ENCODE measurements around the gene RUNX2. TPM values are rescaled to one million over a fixed set of nuclear protein-coding genes. Genes with fewer than 3 reads are reported as not detected.

RUNX2 gene
- total and polyA plus RNA-seq, 9 of the 15 experiments (the other 6 are each of a cell fraction or from before 2014, with no cell fraction given) = 0.29 to 1.00 (median 0.43) TPM

- peaks cover 0 to 10% of the 10 kb centered on the region in 2 experiments; a peak in 2 of 5 replicates for H3K4me1 ChIP-seq (replicated peaks in 1 of 2; ENCODE audit: control insufficient read depth in 2 of 2, insufficient read depth in 2 of 2, low read length in 2 of 2)
- ATAC-seq (no peak), DNase-seq (ENCODE audit: extremely low read depth in 1 of 4, low spot score in 3 of 4) (no peak), FAIRE-seq (no peak)
- no peak for TF ChIP-seq ZKSCAN3 (CRISPR knock-in tag; IDR thresholded peaks at IDR 0.05)
- no peak for TF ChIP-seq SMARCA4 (IDR thresholded peaks at IDR 0.05)
- TF ChIP-seq RNF219 (CRISPR knock-in tag; IDR thresholded peaks at IDR 0.05) = no peak
- no peaks in the 10 kb centered on the region for H4K20me1 ChIP-seq (replicated peaks; ENCODE audit: control insufficient read depth, insufficient read depth, low read length)
- no peaks in the 10 kb centered on the region for H3K9me3 ChIP-seq (replicated peaks; ENCODE audit: control insufficient read depth, insufficient read depth, low read depth, low read length)
- 10% methylated on average over 3 of the region's 3 CpGs for WGBS (ENCODE audit: insufficient coverage, low coverage, missing lambda C conversion rate)
- no peak overlapping the region for H3K4me2 ChIP-seq (ENCODE audit: insufficient read depth, low read length)
- intact Hi-C loops (cut with micrococcal nuclease) (no loop called here), in situ Hi-C loops (cut with MboI) (no loop called here)
- POLR2A ChIA-PET = no interaction called here
- no peak overlapping the region for H3K9ac ChIP-seq (ENCODE audit: insufficient read depth in 1 of 2, low read depth in 2 of 2, low read length in 2 of 2)
- CTCF ChIA-PET (ENCODE audit: low intra/inter-chr PET ratio) = no interaction called here
- BruUV-seq (replicated peaks) = no TSS peak
- no peaks in the 10 kb centered on the region for H3K27me3 ChIP-seq (ENCODE audit: control insufficient read depth in 2 of 2, insufficient read depth in 2 of 2, low read length in 2 of 2)
- H3K27ac ChIP-seq (ENCODE audit: extremely low read depth, low read depth, low read length) = no peak overlapping the region
- no peak overlapping the region for H3K4me3 ChIP-seq
- H2AFZ ChIP-seq (ENCODE audit: low read depth, low read length) = no peak overlapping the region
- no peaks in the 10 kb centered on the region for H3K79me2 ChIP-seq (ENCODE audit: control insufficient read depth, insufficient read depth, low read length)
- no peaks in the 10 kb centered on the region for H3K9me1 ChIP-seq (ENCODE audit: control insufficient read depth, insufficient read depth, low read length)
- no peaks in the 10 kb centered on the region for H3K36me3 ChIP-seq (ENCODE audit: control insufficient read depth, insufficient read depth, low read length)
These were observed 149.7 kb downstream of the RUNX2 start for GRCh38 chr6:45477790-45478189.

GRCh38 chr6:45478240-45478639 lies 150.1 kb downstream of the RUNX2 start:
- ATAC-seq (no peak), DNase-seq (ENCODE audit: extremely low read depth in 1 of 4, low spot score in 3 of 4) (no peak), FAIRE-seq (no peak)
- Histone ChIP-seq H3K4me3 (no peak overlapping the region), H2AFZ (ENCODE audit: low read depth, low read length) (no peak overlapping the region), H3K36me3 (ENCODE audit: control insufficient read depth, insufficient read depth, low read length) (no peaks in the 10 kb centered on the region), H3K79me2 (ENCODE audit: control insufficient read depth, insufficient read depth, low read length) (no peaks in the 10 kb centered on the region), H3K27ac (ENCODE audit: extremely low read depth, low read depth, low read length) (no peak overlapping the region), H3K9ac (ENCODE audit: insufficient read depth in 1 of 2, low read depth in 2 of 2, low read length in 2 of 2) (no peak overlapping the region), H3K4me1 (replicated peaks in 1 of 2; ENCODE audit: control insufficient read depth in 2 of 2, insufficient read depth in 2 of 2, low read length in 2 of 2) (peaks cover 0 to 10% of the 10 kb centered on the region in 2 experiments; a peak in 2 of 5 replicates), H3K4me2 (ENCODE audit: insufficient read depth, low read length) (no peak overlapping the region), H3K9me3 (replicated peaks; ENCODE audit: control insufficient read depth, insufficient read depth, low read depth, low read length) (no peaks in the 10 kb centered on the region), H4K20me1 (replicated peaks; ENCODE audit: control insufficient read depth, insufficient read depth, low read length) (no peaks in the 10 kb centered on the region), H3K27me3 (ENCODE audit: control insufficient read depth in 2 of 2, insufficient read depth in 2 of 2, low read length in 2 of 2) (no peaks in the 10 kb centered on the region), H3K9me1 (ENCODE audit: control insufficient read depth, insufficient read depth, low read length) (no peaks in the 10 kb centered on the region)
- 7% methylated on average over 2 of the region's 2 CpGs for WGBS (ENCODE audit: insufficient coverage, low coverage, missing lambda C conversion rate)
- intact Hi-C loops (cut with micrococcal nuclease) (no loop called here), in situ Hi-C loops (cut with MboI) (no loop called here)
- no TSS peak for BruUV-seq (replicated peaks)
- CTCF ChIA-PET (ENCODE audit: low intra/inter-chr PET ratio) = no interaction called here
- POLR2A ChIA-PET = no interaction called here
- TF ChIP-seq JUND (IDR thresholded peaks at IDR 0.05; ENCODE audit: borderline replicate concordance, low read depth, low read length) (peak; percentile 63; the same call in 1 of the 2 replicates), JUND (tag; IDR thresholded peaks at IDR 0.05; ENCODE audit: borderline replicate concordance, low read depth, low read length) (peak; percentile 44; the same call in 2 of the 3 replicates), UBTF (IDR thresholded peaks at IDR 0.05; ENCODE audit: borderline replicate concordance in 1 of 2, low read depth in 2 of 2, low read length in 2 of 2) (no peak), GABPA (tag; conservative IDR thresholded peaks at IDR 0.05; ENCODE audit: low read depth) (peak; percentile 43; the same call in 1 of the 2 replicates), ARID1B (IDR thresholded peaks at IDR 0.05) (0 out of 2 replicates have a peak, but pooled peaks have one; percentile 23), SMAD3 (CRISPR knock-in tag; conservative IDR thresholded peaks at IDR 0.05) (no peak), ZNF431 (CRISPR knock-in tag; IDR thresholded peaks at IDR 0.05) (no peak), HMBOX1 (IDR thresholded peaks at IDR 0.05) (no peak)

Data from K562 (cell line).